ENCODE results near the gene ADGRL1.
"Not testable (repeated sequence)": the region's sequence is repeated elsewhere in the genome, so short reads cannot be mapped to it uniquely, and the experiment has no call there.

- not testable (repeated sequence) for TF ChIP-seq SPI1 (IDR thresholded peaks at IDR 0.05; ENCODE audit: borderline replicate concordance, low read depth); POLR2AphosphoS5 (IDR thresholded peaks at IDR 0.05; ENCODE audit: low read depth); CTCF (IDR thresholded peaks at IDR 0.05; ENCODE audit: insufficient read depth, low read length)
These were observed 24.8 kb downstream of the ADGRL1 start for GRCh38 chr19:14181199-14181598.

Data from HL-60 (cell line).